Stimulated activated naive B cell treated with anti-CD40 and anti-IgM and Interleukin-4, amounts not matched to agents 10 μg/mL and 1 μg/mL and 100 μg/mL, for 72 hours (primary cell): Measurements from ENCODE around the gene SYT2.

Source experiments
- ATAC-seq, 2 donors: fragments of 150-1000 bp; cut with Tn5 transposase; replicated peaks; 2 replicates each; pipeline ENCODE4 v1.10.0; 2021; ENCODE audit warnings: moderate library complexity in 1 of 2
- DNase-seq: peaks from one replicate; pipeline ENCODE4 v3.0.0; 2021
- H3K27ac Mint-ChIP-seq: one replicate; pipeline ENCODE4 v1.8.0; 2022; ENCODE audit warnings: mild to moderate bottlenecking, mixed read lengths
- H3K27me3 Mint-ChIP-seq, 2 donors: one replicate each; pipeline ENCODE4 v1.8.0; 2022; ENCODE audit warnings: mixed read lengths in 2 of 2
- H3K36me3 Mint-ChIP-seq, 2 donors: one replicate each; pipeline ENCODE4 v1.8.0; 2022; ENCODE audit warnings: mixed read lengths in 2 of 2, mild to moderate bottlenecking in 1 of 2
- H3K4me1 Mint-ChIP-seq, 2 donors: one replicate each; pipeline ENCODE4 v1.8.0; 2022; ENCODE audit warnings: mixed read lengths in 2 of 2, mild to moderate bottlenecking in 1 of 2
- H3K4me3 Mint-ChIP-seq, 2 donors: one replicate each; pipeline ENCODE4 v1.8.0; 2022; ENCODE audit warnings: mild to moderate bottlenecking in 2 of 2, mixed read lengths in 2 of 2, moderate library complexity in 1 of 2
- H3K9me3 Mint-ChIP-seq, 2 donors: one replicate each; pipeline ENCODE4 v1.8.0; 2022; ENCODE audit warnings: mixed read lengths in 2 of 2, mild to moderate bottlenecking in 1 of 2

SYT2 gene

DNA sequence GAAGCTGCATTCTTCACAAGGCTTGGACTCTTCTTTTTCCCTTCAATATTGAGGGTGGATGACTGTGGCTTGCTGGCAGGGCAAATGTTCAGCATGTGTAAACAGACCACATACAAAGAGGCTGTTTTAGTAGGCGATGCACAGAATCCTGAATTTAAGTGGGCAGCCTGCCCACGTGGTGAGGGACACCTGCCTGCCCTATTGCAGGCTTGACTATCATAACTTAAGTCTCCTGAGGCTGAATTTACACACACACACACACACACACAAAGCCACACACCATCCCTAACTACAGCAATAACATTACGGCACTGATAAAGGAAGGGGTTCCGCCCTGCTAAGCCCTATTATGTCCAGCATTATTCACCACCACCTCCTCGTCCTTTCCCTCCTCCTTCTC, 15.9 kb downstream of the SYT2 start:
- Mint-ChIP-seq H3K36me3 (no peaks in the 10 kb centered on the region), H3K27me3 (peaks cover 67 to 69% of the 10 kb centered on the region in 2 donors), H3K4me1 (no peaks in the 10 kb centered on the region), H3K4me3 (no peak overlapping the region), H3K27ac (no peak overlapping the region), H3K9me3 (peaks cover 0 to 2% of the 10 kb centered on the region in 2 donors)
- ATAC-seq (no peak), DNase-seq (no peak)

DNA sequence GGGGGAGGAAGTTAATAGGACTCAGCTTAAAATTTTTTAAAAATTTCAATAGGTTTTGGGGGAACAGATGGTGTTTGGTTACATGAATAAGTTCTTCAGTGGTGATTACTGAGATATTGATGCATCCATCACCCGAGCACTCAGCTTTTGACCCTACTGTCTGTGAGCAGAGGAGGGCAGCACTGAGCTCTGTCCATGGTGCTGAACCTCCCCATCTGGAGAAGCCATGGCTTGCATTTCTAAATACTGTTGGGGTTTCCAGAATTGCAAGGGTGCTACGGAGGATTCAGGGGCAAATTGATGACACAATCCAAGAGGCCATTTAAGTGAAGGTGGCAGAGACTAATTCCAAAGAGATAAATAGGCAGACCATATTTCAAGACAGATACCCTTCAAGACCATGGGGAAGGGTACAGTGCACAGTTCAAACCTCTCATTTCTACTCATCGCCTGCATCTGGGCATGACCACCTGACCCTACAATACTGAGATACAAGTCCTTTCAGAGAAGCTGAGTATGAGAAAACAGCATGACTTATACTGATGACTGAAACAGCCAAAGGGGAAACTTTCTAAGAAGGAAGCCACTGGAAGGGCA, 17.2 kb downstream of the SYT2 start:
- no peak overlapping the region for H3K27ac Mint-ChIP-seq
- peak; percentile 75 to 82 for ATAC-seq

DNA sequence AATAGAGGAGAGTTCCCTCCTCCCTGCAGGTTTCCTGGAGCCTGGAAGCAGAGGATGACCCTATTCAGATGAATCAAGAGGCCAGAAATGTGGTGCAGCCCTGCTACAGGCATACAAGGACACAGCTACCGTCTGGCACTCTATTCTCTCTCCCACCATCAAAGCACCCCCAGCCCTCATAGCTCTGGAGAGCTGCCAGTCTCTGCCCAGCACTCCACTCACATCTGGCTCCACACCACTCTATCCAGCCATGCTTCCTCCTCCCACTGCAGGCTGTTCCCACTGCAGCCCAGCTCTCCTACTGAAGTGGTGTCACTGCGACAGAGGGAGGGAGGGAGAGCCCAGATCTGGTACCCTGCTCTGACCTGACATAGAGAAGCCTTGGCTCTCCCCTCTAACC, 18.4 kb downstream of the SYT2 start:
- Mint-ChIP-seq H3K9me3 (peaks cover 0 to 2% of the 10 kb centered on the region in 2 donors), H3K36me3 (no peaks in the 10 kb centered on the region), H3K27me3 (peaks cover 73 to 75% of the 10 kb centered on the region in 2 donors), H3K4me1 (no peaks in the 10 kb centered on the region), H3K27ac (no peak overlapping the region), H3K4me3 (no peak overlapping the region)
- ATAC-seq (no peak), DNase-seq (no peak)

More for the DNA sequence above, 17.2 kb downstream of the SYT2 start:
- Mint-ChIP-seq H3K27me3 (peaks cover 72 to 75% of the 10 kb centered on the region in 2 donors), H3K36me3 (no peaks in the 10 kb centered on the region), H3K9me3 (peaks cover 0 to 2% of the 10 kb centered on the region in 2 donors), H3K4me3 (no peak overlapping the region), H3K4me1 (no peaks in the 10 kb centered on the region)
- DNase-seq = peak; percentile 13

DNA sequence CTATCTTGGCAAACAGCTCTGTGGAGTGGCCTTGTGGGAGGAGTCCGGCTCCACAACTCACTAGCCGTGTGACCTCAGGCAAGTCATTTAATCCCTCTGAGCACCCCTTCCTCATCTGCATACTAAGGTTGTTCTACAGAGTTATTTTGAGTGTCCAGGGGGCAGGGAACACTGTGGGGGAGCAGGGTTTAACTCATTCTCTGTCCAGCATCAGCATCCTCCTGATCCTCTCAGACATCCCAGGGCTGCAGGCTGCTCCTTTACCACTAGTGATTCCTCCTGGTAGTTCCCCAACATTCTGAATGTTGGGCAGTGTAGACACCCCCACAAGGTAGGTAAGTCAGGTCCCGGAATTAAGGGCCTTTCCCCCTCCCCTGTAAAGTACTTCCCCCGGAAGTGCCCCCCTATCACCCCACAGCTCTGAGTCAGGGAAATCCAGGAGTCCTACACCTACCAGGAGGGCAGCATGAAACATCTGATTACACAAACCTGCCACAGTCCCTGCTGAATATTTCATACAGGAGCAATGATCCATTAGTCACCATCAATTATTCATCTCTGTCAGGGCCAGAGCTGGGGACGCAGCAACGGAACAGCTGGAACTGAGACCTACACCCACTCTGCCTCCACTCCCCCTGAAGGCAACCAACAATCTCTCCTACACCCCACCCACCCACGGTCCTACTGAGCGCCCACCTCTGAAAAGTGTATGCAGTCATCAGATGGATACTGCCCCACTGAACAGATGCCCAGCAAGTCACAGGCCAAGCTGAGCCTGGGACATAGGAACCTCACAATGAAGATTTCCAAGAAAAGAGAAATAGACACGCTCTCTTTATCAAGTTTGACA, 20.5 kb downstream of the SYT2 start:
- ATAC-seq = no peak
- no peak overlapping the region for H3K27ac Mint-ChIP-seq

DNA sequence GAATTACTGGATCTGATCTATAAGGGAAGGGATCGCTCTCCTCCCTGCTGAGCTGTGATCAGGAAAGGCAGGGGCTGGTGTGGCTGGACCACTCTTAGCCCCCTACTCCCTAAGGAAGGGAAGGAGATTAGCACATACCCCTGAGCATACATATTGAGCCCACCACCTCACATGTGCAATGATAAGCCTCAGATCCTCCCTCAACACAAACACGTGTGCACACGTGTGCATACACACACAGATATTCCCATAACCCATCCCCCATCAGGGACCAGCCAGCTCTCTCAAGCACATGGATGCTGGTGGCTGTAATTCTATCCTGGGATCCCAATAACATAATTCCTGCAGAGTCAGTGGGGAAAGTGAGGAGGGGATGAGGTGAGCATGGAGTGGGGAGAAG, 21.2 kb downstream of the SYT2 start:
- H3K9me3 Mint-ChIP-seq = peaks cover 0 to 2% of the 10 kb centered on the region in 2 donors
- DNase-seq (no peak), ATAC-seq (no peak)
- H3K36me3 Mint-ChIP-seq = no peaks in the 10 kb centered on the region
- H3K27ac Mint-ChIP-seq = no peak overlapping the region
- peaks cover 57 to 68% of the 10 kb centered on the region in 2 donors for H3K27me3 Mint-ChIP-seq
- no peaks in the 10 kb centered on the region for H3K4me1 Mint-ChIP-seq
- H3K4me3 Mint-ChIP-seq = no peak overlapping the region

More for the DNA sequence above, 20.5 kb downstream of the SYT2 start:
- no peaks in the 10 kb centered on the region for H3K36me3 Mint-ChIP-seq
- H3K9me3 Mint-ChIP-seq = peaks cover 0 to 2% of the 10 kb centered on the region in 2 donors
- H3K27me3 Mint-ChIP-seq = peaks cover 59 to 67% of the 10 kb centered on the region in 2 donors
- DNase-seq = no peak
- no peak overlapping the region for H3K4me3 Mint-ChIP-seq
- no peaks in the 10 kb centered on the region for H3K4me1 Mint-ChIP-seq

DNA sequence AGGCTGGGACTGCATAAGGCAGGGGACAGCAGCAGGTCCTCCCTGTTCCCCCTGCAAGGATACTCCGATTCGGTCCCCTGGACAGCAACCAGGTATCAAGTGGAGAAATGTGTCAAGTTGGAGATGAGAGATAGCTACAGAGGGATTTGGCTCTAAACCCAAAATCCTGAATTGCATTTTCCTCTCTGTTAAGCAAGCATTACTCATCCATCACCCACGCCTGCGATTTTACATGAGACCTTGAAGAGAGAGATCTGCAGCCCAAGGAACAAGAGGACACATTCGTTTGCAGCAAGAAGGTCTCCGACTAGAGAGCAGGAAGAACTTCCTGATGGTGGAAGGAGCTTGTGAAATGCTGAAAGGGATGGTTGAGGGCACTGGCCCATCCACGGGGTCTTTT, 21.9 kb downstream of the SYT2 start:
- Mint-ChIP-seq H3K36me3 (no peaks in the 10 kb centered on the region), H3K4me1 (no peaks in the 10 kb centered on the region), H3K4me3 (no peak overlapping the region), H3K27ac (no peak overlapping the region), H3K27me3 (peaks cover 52 to 62% of the 10 kb centered on the region in 2 donors), H3K9me3 (peaks cover 0 to 2% of the 10 kb centered on the region in 2 donors)
- ATAC-seq = no peak
- no peak for DNase-seq

DNA sequence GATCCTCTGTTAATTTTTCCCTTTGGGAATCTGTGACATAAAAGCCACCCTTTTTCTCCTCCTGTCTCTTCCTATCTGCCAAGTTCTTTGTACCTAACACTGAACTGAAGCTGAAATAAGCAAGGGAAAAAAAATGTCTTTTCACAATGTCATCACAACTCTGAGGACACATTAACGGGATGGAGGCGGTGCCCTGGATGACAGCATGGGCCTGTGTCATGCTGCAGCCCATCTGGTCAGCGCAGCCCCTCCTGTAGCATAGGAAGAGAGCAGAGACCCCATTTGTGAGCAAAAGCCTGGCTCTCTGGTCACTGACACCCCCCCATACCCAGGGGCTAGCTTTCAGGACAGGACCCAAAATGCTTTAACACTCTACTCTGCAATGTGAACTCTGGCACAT, 22.5 kb downstream of the SYT2 start:
- no peak for DNase-seq
- ATAC-seq = no peak
- Mint-ChIP-seq H3K27me3 (peaks cover 49 to 61% of the 10 kb centered on the region in 2 donors), H3K4me3 (no peak overlapping the region), H3K27ac (no peak overlapping the region), H3K36me3 (no peaks in the 10 kb centered on the region), H3K4me1 (no peaks in the 10 kb centered on the region), H3K9me3 (no peaks in the 10 kb centered on the region)

DNA sequence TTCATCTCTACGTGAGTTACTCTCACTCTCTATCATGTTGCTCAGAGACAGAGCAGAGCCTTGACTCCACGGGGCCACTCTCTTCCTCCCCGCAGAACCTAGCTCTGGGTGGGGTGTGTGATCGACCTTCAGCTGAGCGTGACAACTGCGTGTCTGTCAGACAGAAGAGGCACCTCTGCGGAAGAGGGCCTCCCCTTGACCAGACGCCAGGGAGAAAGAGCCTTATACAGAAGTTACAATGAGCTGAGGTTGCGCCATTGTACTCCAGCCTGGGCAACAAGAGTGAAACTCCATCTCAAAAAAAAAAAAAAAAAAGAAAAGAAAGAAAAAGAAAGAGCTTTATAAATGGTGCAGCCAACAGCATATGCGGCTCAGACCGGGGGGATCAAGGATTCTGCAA, 22.9 kb downstream of the SYT2 start:
- Mint-ChIP-seq H3K4me3 (no peak overlapping the region), H3K27me3 (peaks cover 53 to 64% of the 10 kb centered on the region in 2 donors), H3K36me3 (no peaks in the 10 kb centered on the region), H3K9me3 (no peaks in the 10 kb centered on the region), H3K4me1 (no peaks in the 10 kb centered on the region), H3K27ac (no peak overlapping the region)
- DNase-seq (no peak), ATAC-seq (no peak)

DNA sequence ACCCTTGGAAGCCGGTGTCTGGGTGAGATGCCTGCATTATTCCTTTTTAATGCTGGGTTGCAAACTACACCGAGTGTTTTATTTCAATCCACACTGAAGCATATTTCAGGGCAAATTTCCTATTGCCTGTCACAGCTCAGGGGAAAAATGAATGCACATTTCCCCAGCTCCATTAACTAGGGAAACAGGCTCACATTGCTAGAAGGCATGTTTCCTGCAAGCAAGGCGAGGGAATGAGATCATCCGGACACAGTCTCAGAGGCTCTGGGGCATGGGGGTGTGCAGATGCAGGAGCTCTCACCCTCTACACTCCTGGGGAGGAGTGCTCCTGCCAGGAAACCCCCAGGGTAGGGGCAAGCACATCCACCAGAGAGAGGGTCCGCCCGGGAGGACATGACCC, 24.6 kb downstream of the SYT2 start:
- peaks cover 60 to 71% of the 10 kb centered on the region in 2 donors for H3K27me3 Mint-ChIP-seq
- H3K4me1 Mint-ChIP-seq = no peaks in the 10 kb centered on the region
- ATAC-seq = no peak
- H3K9me3 Mint-ChIP-seq = no peaks in the 10 kb centered on the region
- no peak overlapping the region for H3K4me3 Mint-ChIP-seq
- no peak overlapping the region for H3K27ac Mint-ChIP-seq
- no peak for DNase-seq
- H3K36me3 Mint-ChIP-seq = no peaks in the 10 kb centered on the region

DNA sequence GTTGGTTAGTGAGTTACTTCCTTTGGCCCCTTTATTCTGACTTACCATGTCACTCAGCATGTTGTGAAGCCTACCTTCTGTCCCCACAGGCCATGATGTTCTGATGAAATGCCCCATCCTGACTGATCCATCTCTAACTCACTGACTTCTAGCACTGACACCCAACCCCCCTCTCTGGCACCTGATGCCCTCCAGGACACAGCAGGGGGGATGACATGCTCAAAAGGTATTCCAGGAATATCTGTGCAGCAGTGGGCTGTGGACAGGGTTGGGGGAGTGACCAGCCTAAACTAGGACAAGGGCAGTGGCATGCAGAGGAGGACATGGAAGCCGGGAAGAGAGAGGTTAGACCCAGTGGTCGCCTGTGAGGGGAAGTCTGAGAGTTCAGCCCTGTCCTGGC, 25.5 kb downstream of the SYT2 start:
- Mint-ChIP-seq H3K4me1 (no peaks in the 10 kb centered on the region), H3K27me3 (peaks cover 54 to 72% of the 10 kb centered on the region in 2 donors), H3K36me3 (no peaks in the 10 kb centered on the region), H3K9me3 (no peaks in the 10 kb centered on the region), H3K27ac (no peak overlapping the region), H3K4me3 (no peak overlapping the region)
- DNase-seq = no peak
- ATAC-seq = no peak

DNA sequence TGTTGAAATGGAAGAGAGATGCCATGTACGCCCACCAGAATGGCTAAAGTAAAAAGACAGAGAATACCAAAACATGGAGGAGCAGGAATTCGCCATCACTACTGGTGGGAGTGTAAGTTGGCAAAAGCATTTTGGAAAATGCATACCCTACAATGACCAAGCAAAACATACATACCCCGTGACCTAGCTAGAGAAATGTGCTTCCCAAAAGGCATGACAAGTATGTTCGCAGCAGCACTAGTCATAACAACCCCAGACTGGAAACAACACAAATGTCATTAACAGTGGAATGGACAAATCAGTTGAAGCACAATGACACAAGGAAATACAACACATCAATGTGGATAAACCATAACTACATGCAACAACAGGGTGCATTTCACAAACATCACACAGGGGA, 27.2 kb downstream of the SYT2 start:
- Mint-ChIP-seq H3K9me3 (peaks cover 4 to 5% of the 10 kb centered on the region in 2 donors), H3K4me1 (no peaks in the 10 kb centered on the region), H3K36me3 (no peaks in the 10 kb centered on the region), H3K4me3 (no peak overlapping the region), H3K27ac (no peak overlapping the region), H3K27me3 (peaks cover 54 to 71% of the 10 kb centered on the region in 2 donors)
- DNase-seq (no peak), ATAC-seq (no peak)

DNA sequence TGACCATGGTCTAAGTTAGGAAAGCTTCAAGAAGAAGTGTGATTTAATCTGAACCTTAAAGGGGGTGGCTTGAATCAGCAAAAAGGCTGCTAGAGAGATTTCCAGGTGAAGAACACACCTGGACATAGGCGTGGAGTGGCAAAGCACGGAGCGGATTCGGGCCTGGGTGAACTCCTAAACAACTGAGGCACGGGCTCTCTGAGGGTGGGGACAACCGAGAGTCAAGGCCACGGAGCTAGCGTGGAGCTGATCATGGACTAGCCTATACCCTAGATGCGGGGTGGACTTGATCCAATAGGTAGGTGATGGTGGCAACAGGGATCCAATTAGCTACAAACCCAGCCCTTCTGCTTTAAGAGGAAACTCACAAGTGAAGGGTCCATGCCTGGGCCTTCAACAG, 27.8 kb downstream of the SYT2 start:
- Mint-ChIP-seq H3K36me3 (no peaks in the 10 kb centered on the region), H3K4me1 (no peaks in the 10 kb centered on the region), H3K9me3 (peaks cover 4 to 5% of the 10 kb centered on the region in 2 donors), H3K4me3 (no peak overlapping the region), H3K27ac (no peak overlapping the region), H3K27me3 (peaks cover 50 to 65% of the 10 kb centered on the region in 2 donors)
- DNase-seq (no peak), ATAC-seq (no peak)

DNA sequence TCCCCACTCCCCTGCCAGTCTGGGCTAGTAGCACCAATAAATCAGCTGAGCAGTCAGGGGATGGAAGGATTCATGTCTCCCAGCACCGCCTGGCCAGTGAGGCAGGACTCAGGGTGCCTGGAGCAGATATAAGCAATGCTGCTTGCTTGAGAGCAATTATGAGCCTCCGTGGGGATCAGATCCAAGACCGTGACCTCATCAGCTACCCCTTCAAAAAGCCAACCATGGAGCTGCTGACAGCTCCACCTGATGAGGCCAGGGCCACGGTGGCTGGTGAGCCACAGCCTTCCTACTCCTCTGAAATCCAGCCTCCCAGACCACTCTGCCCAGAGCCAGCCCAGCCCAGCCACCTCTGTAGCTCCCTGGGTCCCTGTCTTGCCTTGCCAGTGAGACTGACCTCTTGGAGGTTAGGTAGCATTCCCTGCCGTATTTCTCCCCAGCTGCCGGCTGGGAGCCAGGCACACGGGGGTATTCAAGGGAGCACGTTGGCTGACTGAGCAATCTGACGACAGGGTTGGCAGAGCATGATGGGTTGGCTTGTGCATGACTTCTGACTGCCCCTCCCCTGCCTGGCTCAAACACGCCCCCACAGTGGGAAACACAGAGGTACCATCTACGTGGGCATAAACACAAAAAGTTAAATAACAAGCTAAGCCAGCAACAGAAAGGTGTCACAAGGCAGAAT, 28.4 kb downstream of the SYT2 start:
- ATAC-seq (no peak), DNase-seq (no peak)
- Mint-ChIP-seq H3K36me3 (no peaks in the 10 kb centered on the region), H3K4me3 (no peak overlapping the region), H3K27me3 (peaks cover 51 to 65% of the 10 kb centered on the region in 2 donors), H3K27ac (no peak overlapping the region), H3K9me3 (peaks cover 9% of the 10 kb centered on the region in 2 donors), H3K4me1 (no peaks in the 10 kb centered on the region)

DNA sequence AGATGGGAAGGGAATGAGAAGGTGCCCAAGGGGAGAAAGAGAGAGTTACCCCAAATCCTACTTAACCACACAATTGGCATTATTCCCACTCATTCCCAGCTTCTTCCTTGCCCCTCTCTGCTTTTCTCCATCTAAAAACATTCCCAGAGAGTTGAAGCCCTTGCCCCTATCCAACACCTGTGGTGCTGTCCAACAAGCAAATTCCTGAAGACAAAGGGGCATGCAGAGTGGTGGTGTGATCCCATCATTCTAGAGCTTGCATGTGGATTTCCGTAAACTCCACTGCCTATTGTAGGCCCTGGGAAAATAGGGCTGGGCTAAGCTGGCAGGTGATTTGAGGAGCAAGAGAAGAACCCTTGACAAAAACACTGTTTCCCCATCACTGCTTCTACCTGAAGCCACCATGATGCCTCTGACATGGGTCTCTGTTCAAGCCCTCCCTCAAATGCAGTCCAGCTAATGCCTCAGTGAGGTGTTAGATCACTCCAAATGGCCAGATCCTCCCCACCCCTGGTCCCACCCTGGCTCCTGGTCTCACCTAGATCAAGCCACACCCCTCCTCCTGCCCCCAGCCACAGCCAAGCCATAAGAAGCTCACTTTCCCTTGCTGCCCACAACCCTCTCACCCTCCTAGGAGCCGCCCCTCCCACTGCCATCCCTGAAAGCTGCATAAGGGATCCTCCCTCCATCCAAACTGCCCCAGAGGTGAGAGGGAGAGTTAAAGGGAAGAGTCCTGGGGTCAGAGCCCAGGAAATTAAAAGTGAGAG, 29.5 kb downstream of the SYT2 start:
- Mint-ChIP-seq H3K4me1 (no peaks in the 10 kb centered on the region), H3K27me3 (peaks cover 56 to 67% of the 10 kb centered on the region in 2 donors), H3K9me3 (peaks cover 9 to 10% of the 10 kb centered on the region in 2 donors), H3K36me3 (no peaks in the 10 kb centered on the region), H3K27ac (no peak overlapping the region), H3K4me3 (no peak overlapping the region)
- DNase-seq (no peak), ATAC-seq (no peak)
